CD4-positive, alpha-beta T cell treated with Interleukin-4 for 4 hours (primary cell): ENCODE results near the gene CACNA2D1.
"Not testable (repeated sequence)": the region's sequence is repeated elsewhere in the genome, so short reads cannot be mapped to it uniquely, and the experiment has no call there.

Experiments used
- DNase-seq: peaks from one replicate; pipeline ENCODE4 v3.0.0-alpha.2; 2020

Gene CACNA2D1

GRCh38 chr7:82021036-82021435, 422.5 kb downstream of the CACNA2D1 start:
- no peak for DNase-seq

- DNase-seq = no peak
Measured at GRCh38 chr7:82019551-82020475, 423.8 kb downstream of the CACNA2D1 start.

- DNase-seq = no peak
Measured at GRCh38 chr7:82018226-82018625, 425.4 kb downstream of the CACNA2D1 start.

- no peak for DNase-seq
Measured at GRCh38 chr7:82017334-82017943, 426.1 kb downstream of the CACNA2D1 start.

- DNase-seq = no peak
Measured at GRCh38 chr7:82015751-82016150, 427.8 kb downstream of the CACNA2D1 start.

GRCh38 chr7:82014574-82014973, 429.0 kb downstream of the CACNA2D1 start:
- not testable (repeated sequence) for DNase-seq

GRCh38 chr7:82012453-82012852, 431.1 kb downstream of the CACNA2D1 start:
- no peak for DNase-seq

- DNase-seq = no peak
Measured at GRCh38 chr7:82010416-82010815, 433.2 kb downstream of the CACNA2D1 start.

GRCh38 chr7:82007315-82007714, 436.3 kb downstream of the CACNA2D1 start:
- no peak for DNase-seq

- no peak for DNase-seq
Measured at GRCh38 chr7:82005056-82005455, 438.5 kb downstream of the CACNA2D1 start.

- DNase-seq = no peak
Measured at GRCh38 chr7:81993186-81993585, 450.4 kb downstream of the CACNA2D1 start.

GRCh38 chr7:81990395-81990794, 453.2 kb downstream of the CACNA2D1 start:
- no peak for DNase-seq

- no peak for DNase-seq
Measured at GRCh38 chr7:81986723-81987470, 456.7 kb downstream of the CACNA2D1 start.

- no peak for DNase-seq
Measured at GRCh38 chr7:81983406-81983805, 460.2 kb downstream of the CACNA2D1 start.

GRCh38 chr7:81973117-81973516, 470.5 kb downstream of the CACNA2D1 start:
- DNase-seq = no peak

GRCh38 chr7:81960026-81960425, 483.6 kb downstream of the CACNA2D1 start:
- DNase-seq = no peak

- no peak for DNase-seq
Measured at GRCh38 chr7:81957517-81957916, 486.1 kb downstream of the CACNA2D1 start.

- no peak for DNase-seq
Measured at GRCh38 chr7:81956520-81956919, 487.1 kb downstream of the CACNA2D1 start.

- no peak for DNase-seq
Measured at GRCh38 chr7:81949306-81949705, 494.3 kb downstream of the CACNA2D1 start.

GRCh38 chr7:81944058-81944457, 499.5 kb downstream of the CACNA2D1 start:
- no peak for DNase-seq

GRCh38 chr7:81937091-81937490, 506.5 kb downstream of the CACNA2D1 start:
- DNase-seq = no peak

GRCh38 chr7:81934596-81935301, 508.8 kb downstream of the CACNA2D1 start:
- DNase-seq = no peak

- DNase-seq = no peak
Measured at GRCh38 chr7:81932936-81933335, 510.6 kb downstream of the CACNA2D1 start.
